Pancreas (tissue), 10 donors: ENCODE measurements around the gene CPLX4. TPM values are rescaled to one million over a fixed set of nuclear protein-coding genes. Genes with fewer than 3 reads are reported as not detected.

Experiments
- ATAC-seq, 4 donors: fragments of 200-7000 bp; cut with Tn5 transposase; one replicate each; pipeline versions ENCODE4 v1.8.0 to v1.9.1; 2020; ENCODE audit warnings: mild to moderate bottlenecking in 4 of 4, moderate library complexity in 4 of 4
- DNase-seq, 6 donors: peaks; one replicate each; pipeline ENCODE4 v3.0.0-alpha.2; 2020
- FAIRE-seq: peaks from 2 replicates; lab custom pipeline; 2012; peaks lifted over from hg19 to GRCh38; lab: Jason Lieb, UNC
- H3K27ac ChIP-seq, 4 donors: fragments of 200-600 bp; sonication (generic); 1 replicate in 3 of 4; 2 replicates in 1 of 4; pipeline versions ENCODE4 v1.5.0 to v1.8.0; 2020
- H3K27me3 ChIP-seq, 4 donors: fragments of 200-600 bp; one replicate each; pipeline ENCODE4 v1.8.0; 2021
- H3K36me3 ChIP-seq, 3 donors: fragments of 200-600 bp; sonication (generic) in 1 of 3; one replicate each; pipeline versions ENCODE4 v1.5.0 to v1.8.0; 2020 to 2021
- H3K4me1 ChIP-seq, 3 donors: fragments of 200-600 bp; one replicate each; pipeline ENCODE4 v1.8.0; 2021
- H3K4me3 ChIP-seq, 4 donors: fragments of 200-600 bp; sonication (generic) in 2 of 4; one replicate each; pipeline versions ENCODE4 v1.5.0 to v1.8.0; 2020 to 2021
- H3K9me3 ChIP-seq, 4 donors: fragments of 200-600 bp; one replicate each; pipeline ENCODE4 v1.8.0; 2021
- WGBS, 2 donors: extraction: QIAGEN DNeasy Blood & Tissue Kit; methylation state at CpG; one replicate each; pipeline ENCODE4 v1.1.7; 2013; 5-methylcytosine and 5-hydroxymethylcytosine counted together
- intact Hi-C, 3 donors: fragments of 100-400 bp; cut with DNase I; formaldehyde crosslinking; loops; one replicate each; pipeline versions ENCODE4 v1.11.1 to v1.14.2; 2022
- polyA plus RNA-seq, 2 donors: library from polyadenylated mRNA; stranded (reverse); fragments of 200-250 nt; gene quantifications; one replicate each; pipeline ENCODE4 v1.2.3, GENCODE V29; 2013
- total RNA-seq, 6 donors: library from RNA; stranded (reverse); fragmentation: NEBNext Ultra II Directional in 4 of 6; extraction: Animal tissue kit (Norgen Biotek cat#: 25700) in 4 of 6; gene quantifications; one replicate each; pipeline versions ENCODE4 v1.2.1 to v1.2.4, GENCODE V29; 2021 to 2023
- TF ChIP-seq, protein P1 (sequence below), 4 donors: fragments of 200-600 bp; sonication (generic) in 3 of 4; IDR thresholded peaks; one replicate each; pipeline versions ENCODE4 v1.5.0 to v1.8.0; 2021; ENCODE audit warnings: antibody characterized with exemption in 4 of 4
- donor health status: healthy with polysubstance abuse.
- donor health status: DM: no; HTN: no; CAD: no; lungs with moderate emphysema.
- donor health status: DM: no; HTN: no; CAD: no.
- donor health status: control.
- donor health status: control.
- donor health status: Bipolar disorder and iron deficiency.
- donor health status: DM: yes; HTN: yes; CAD: no.
- donor health status: DM: no; HTN: no; CAD: no.
- donor health status: DM: no; HTN: no; CAD: no.
- donor health status: DM: yes; HTN: yes; CAD: no.

Gene CPLX4
- total and polyA plus RNA-seq, 8 donors: 0.09 TPM; not detected in 7

GRCh38 chr18:59332986-59333385 lies 14.5 kb upstream of the CPLX4 start:
- DNase-seq (no peak), ATAC-seq (no peak), FAIRE-seq (no peak)
- no peak overlapping the region for H3K27ac ChIP-seq
- peaks cover 0 to 64% (median 15%) of the 10 kb centered on the region in 3 donors for H3K36me3 ChIP-seq
- H3K27me3 ChIP-seq: no peaks in the 10 kb centered on the region
- 80 to 81% methylated on average over 3 of the region's 3 CpGs for WGBS, 2 donors
- TF ChIP-seq, protein P1, sequence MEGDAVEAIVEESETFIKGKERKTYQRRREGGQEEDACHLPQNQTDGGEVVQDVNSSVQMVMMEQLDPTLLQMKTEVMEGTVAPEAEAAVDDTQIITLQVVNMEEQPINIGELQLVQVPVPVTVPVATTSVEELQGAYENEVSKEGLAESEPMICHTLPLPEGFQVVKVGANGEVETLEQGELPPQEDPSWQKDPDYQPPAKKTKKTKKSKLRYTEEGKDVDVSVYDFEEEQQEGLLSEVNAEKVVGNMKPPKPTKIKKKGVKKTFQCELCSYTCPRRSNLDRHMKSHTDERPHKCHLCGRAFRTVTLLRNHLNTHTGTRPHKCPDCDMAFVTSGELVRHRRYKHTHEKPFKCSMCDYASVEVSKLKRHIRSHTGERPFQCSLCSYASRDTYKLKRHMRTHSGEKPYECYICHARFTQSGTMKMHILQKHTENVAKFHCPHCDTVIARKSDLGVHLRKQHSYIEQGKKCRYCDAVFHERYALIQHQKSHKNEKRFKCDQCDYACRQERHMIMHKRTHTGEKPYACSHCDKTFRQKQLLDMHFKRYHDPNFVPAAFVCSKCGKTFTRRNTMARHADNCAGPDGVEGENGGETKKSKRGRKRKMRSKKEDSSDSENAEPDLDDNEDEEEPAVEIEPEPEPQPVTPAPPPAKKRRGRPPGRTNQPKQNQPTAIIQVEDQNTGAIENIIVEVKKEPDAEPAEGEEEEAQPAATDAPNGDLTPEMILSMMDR (IDR thresholded peaks at IDR 0.05): no peak
- intact Hi-C loops: no loop called here
- no peaks in the 10 kb centered on the region for H3K9me3 ChIP-seq
- H3K4me1 ChIP-seq: peaks cover 0 to 6% (median 0%) of the 10 kb centered on the region in 3 donors
- no peak overlapping the region for H3K4me3 ChIP-seq

GRCh38 chr18:59328683-59329082 lies 10.2 kb upstream of the CPLX4 start:
- FAIRE-seq (no peak), DNase-seq (no peak), ATAC-seq (no peak)
- WGBS, 2 donors: 97 to 98% methylated on average over 2 of the region's 2 CpGs
- Histone ChIP-seq H3K36me3 (peaks cover 0 to 54% (median 20%) of the 10 kb centered on the region in 3 donors), H3K4me1 (no peaks in the 10 kb centered on the region), H3K27ac (no peak overlapping the region), H3K27me3 (no peaks in the 10 kb centered on the region), H3K9me3 (no peaks in the 10 kb centered on the region), H3K4me3 (no peak overlapping the region)
- TF ChIP-seq, protein P1 (IDR thresholded peaks at IDR 0.05): no peak
- intact Hi-C loops: no loop called here

- Histone ChIP-seq H3K36me3 (peaks cover 0 to 37% (median 14%) of the 10 kb centered on the region in 3 donors), H3K27me3 (no peaks in the 10 kb centered on the region), H3K27ac (no peak overlapping the region), H3K4me1 (no peaks in the 10 kb centered on the region), H3K4me3 (no peak overlapping the region), H3K9me3 (no peaks in the 10 kb centered on the region)
- DNase-seq: no peak
- FAIRE-seq: no peak
- ATAC-seq: no peak
- 90 to 93% methylated on average over 1 of the region's 1 CpG for WGBS, 2 donors
- intact Hi-C loops: no loop called here
- TF ChIP-seq, protein P1 (IDR thresholded peaks at IDR 0.05): no peak
Measured at GRCh38 chr18:59325965-59326364, 7.5 kb upstream of the CPLX4 start.

- 92 to 97% methylated on average over 4 of the region's 4 CpGs for WGBS, 2 donors
- DNase-seq (no peak), FAIRE-seq (no peak), ATAC-seq (peak in 1 of 4 donors; percentile 25)
- H3K4me3 ChIP-seq: no peak overlapping the region
- no peak overlapping the region for H3K27ac ChIP-seq
- H3K36me3 ChIP-seq: peaks cover 0 to 26% (median 12%) of the 10 kb centered on the region in 3 donors
- TF ChIP-seq, protein P1 (IDR thresholded peaks at IDR 0.05): no peak
- no peaks in the 10 kb centered on the region for H3K9me3 ChIP-seq
- H3K27me3 ChIP-seq: no peaks in the 10 kb centered on the region
- intact Hi-C loops: no loop called here
- no peaks in the 10 kb centered on the region for H3K4me1 ChIP-seq
Measured at GRCh38 chr18:59324623-59324971, 6.1 kb upstream of the CPLX4 start.

DNA sequence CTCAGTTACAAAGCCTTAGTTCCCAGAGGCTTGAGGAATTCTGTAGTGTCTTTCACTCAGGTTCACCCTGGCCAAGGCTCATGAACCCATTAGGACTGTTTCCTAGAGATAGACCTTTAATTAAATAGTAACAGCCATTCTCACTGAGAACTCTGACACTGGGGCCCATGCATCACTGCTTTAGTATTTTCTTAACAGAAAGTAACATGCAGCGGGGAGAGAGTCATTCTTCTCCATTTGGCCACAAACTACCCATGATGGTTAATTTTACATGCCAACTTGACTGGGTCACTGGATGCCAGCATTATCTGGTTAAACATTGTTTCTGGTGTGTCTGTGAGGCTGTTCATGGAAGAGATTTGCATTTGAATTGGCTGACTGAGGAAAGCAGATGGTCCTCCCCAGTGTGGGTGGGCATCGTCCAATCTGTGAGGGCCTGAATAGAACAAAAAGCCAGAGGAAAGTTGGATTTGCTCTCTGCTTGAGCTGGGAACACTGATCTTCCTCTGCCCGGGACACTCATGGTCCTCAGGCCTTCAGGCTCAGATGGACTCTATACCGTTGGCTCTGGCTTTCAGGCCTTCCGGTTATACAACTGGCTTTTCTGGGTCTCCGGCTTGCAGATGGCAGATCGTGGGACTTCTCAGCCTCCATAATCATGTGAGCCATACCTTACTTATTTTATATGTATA lies 5.6 kb upstream of the CPLX4 start:
- FAIRE-seq (no peak), ATAC-seq (peak in 1 of 4 donors; percentile 28), DNase-seq (no peak)
- Histone ChIP-seq H3K27me3 (no peaks in the 10 kb centered on the region), H3K9me3 (no peaks in the 10 kb centered on the region), H3K4me3 (no peak overlapping the region), H3K27ac (no peak overlapping the region), H3K4me1 (no peaks in the 10 kb centered on the region), H3K36me3 (peaks cover 0 to 26% (median 7%) of the 10 kb centered on the region in 3 donors)
- TF ChIP-seq, protein P1 (IDR thresholded peaks at IDR 0.05): no peak
- 93 to 96% methylated on average over 7 of the region's 7 CpGs for WGBS, 2 donors
- intact Hi-C loops: no loop called here
